Esophagus muscularis mucosa (tissue), 4 donors: ENCODE measurements around the gene BMP8A.

Experiments used
- EP300 ChIP-seq: sonication (generic); formaldehyde crosslinking; IDR thresholded peaks from one replicate; pipeline ENCODE4 v1.6.1; 2017; ENCODE audit warnings: antibody characterized with exemption
- POLR2A ChIP-seq: fragments of 450-650 bp; IDR thresholded peaks from one replicate; pipeline ENCODE4 v1.6.1; 2017; ENCODE audit warnings: antibody characterized with exemption, moderate library complexity, mild to moderate bottlenecking, low read depth
- TF ChIP-seq, protein P1 (sequence below), 3 experiments: fragments of 200-600 bp in 2 of 3; fragments of 450-650 bp in 1 of 3; sonication (generic) in 2 of 3; IDR thresholded peaks; one replicate each; pipeline ENCODE4 v1.5.1; 2017 to 2019; ENCODE audit warnings: antibody characterized with exemption in 3 of 3, mild to moderate bottlenecking in 2 of 3, moderate library complexity in 1 of 3

- TF ChIP-seq EP300, result no peak
- TF ChIP-seq, protein P1, sequence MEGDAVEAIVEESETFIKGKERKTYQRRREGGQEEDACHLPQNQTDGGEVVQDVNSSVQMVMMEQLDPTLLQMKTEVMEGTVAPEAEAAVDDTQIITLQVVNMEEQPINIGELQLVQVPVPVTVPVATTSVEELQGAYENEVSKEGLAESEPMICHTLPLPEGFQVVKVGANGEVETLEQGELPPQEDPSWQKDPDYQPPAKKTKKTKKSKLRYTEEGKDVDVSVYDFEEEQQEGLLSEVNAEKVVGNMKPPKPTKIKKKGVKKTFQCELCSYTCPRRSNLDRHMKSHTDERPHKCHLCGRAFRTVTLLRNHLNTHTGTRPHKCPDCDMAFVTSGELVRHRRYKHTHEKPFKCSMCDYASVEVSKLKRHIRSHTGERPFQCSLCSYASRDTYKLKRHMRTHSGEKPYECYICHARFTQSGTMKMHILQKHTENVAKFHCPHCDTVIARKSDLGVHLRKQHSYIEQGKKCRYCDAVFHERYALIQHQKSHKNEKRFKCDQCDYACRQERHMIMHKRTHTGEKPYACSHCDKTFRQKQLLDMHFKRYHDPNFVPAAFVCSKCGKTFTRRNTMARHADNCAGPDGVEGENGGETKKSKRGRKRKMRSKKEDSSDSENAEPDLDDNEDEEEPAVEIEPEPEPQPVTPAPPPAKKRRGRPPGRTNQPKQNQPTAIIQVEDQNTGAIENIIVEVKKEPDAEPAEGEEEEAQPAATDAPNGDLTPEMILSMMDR (IDR thresholded peaks at IDR 0.05), result no peak
- TF ChIP-seq POLR2A, result no peak
These were observed 62.8 kb downstream of the BMP8A start for GRCh38 chr1:39554277-39554676.
